ENCODE measurements around the gene UPF2.

UPF2 gene

GRCh38 chr10:11933577-11934223 lies 108.9 kb downstream of the UPF2 start:
- TF ChIP-seq, protein P1, sequence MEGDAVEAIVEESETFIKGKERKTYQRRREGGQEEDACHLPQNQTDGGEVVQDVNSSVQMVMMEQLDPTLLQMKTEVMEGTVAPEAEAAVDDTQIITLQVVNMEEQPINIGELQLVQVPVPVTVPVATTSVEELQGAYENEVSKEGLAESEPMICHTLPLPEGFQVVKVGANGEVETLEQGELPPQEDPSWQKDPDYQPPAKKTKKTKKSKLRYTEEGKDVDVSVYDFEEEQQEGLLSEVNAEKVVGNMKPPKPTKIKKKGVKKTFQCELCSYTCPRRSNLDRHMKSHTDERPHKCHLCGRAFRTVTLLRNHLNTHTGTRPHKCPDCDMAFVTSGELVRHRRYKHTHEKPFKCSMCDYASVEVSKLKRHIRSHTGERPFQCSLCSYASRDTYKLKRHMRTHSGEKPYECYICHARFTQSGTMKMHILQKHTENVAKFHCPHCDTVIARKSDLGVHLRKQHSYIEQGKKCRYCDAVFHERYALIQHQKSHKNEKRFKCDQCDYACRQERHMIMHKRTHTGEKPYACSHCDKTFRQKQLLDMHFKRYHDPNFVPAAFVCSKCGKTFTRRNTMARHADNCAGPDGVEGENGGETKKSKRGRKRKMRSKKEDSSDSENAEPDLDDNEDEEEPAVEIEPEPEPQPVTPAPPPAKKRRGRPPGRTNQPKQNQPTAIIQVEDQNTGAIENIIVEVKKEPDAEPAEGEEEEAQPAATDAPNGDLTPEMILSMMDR (IDR thresholded peaks at IDR 0.05; ENCODE audit: low read depth, low read length), result no peak
- TF ChIP-seq POLR2A (IDR thresholded peaks at IDR 0.05; ENCODE audit: extremely low read depth, insufficient read length), result no peak
- TF ChIP-seq MAX (IDR thresholded peaks at IDR 0.05; ENCODE audit: low read depth, low read length), result no peak
- no peak for TF ChIP-seq MYC (IDR thresholded peaks at IDR 0.05; ENCODE audit: low read depth, low read length)
- DNase-seq (ENCODE audit: low read depth), result no peak
- no peak overlapping the region for H3K4me3 ChIP-seq (ENCODE audit: low read depth, low read length)

DNA sequence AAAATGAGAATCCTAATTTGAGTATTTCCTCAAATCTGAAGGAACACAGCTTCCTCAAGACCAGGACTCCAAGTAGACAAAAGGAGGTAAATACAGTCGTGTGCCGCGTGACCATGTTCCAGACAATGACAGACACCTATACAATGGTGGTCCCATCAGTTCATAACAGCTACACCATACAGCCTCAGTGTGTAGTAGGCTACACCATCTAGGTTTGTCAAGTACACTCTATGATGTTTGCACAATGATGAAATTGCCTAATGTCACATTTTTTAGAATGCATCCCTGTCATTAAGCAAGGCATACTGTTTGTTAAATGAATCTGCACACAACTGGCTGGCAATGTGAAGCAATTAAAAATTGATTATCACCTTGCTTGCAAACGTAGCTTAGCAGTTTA lies 111.6 kb downstream of the UPF2 start:
- DNase-seq (ENCODE audit: low read depth), result no peak
- no peak overlapping the region for H3K4me3 ChIP-seq (ENCODE audit: low read depth, low read length)
- TF ChIP-seq, protein P1 (IDR thresholded peaks at IDR 0.05; ENCODE audit: low read depth, low read length), result no peak
- TF ChIP-seq POLR2A (IDR thresholded peaks at IDR 0.05; ENCODE audit: extremely low read depth, insufficient read length), result no peak
- TF ChIP-seq MAX (IDR thresholded peaks at IDR 0.05; ENCODE audit: low read depth, low read length), result no peak
- no peak for TF ChIP-seq MYC (IDR thresholded peaks at IDR 0.05; ENCODE audit: low read depth, low read length)

GRCh38 chr10:11930312-11930978 lies 112.2 kb downstream of the UPF2 start:
- TF ChIP-seq MYC (IDR thresholded peaks at IDR 0.05; ENCODE audit: low read depth, low read length) (no peak), POLR2A (IDR thresholded peaks at IDR 0.05; ENCODE audit: extremely low read depth, insufficient read length) (no peak), MAX (IDR thresholded peaks at IDR 0.05; ENCODE audit: low read depth, low read length) (no peak)
- TF ChIP-seq, protein P1 (IDR thresholded peaks at IDR 0.05; ENCODE audit: low read depth, low read length), result no peak
- no peak overlapping the region for H3K4me3 ChIP-seq (ENCODE audit: low read depth, low read length)
- no peak for DNase-seq (ENCODE audit: low read depth)

- TF ChIP-seq, protein P1 (IDR thresholded peaks at IDR 0.05; ENCODE audit: low read depth, low read length), result no peak
- no peak for TF ChIP-seq MYC (IDR thresholded peaks at IDR 0.05; ENCODE audit: low read depth, low read length)
- no peak for TF ChIP-seq MAX (IDR thresholded peaks at IDR 0.05; ENCODE audit: low read depth, low read length)
- DNase-seq (ENCODE audit: low read depth), result no peak
- no peak overlapping the region for H3K4me3 ChIP-seq (ENCODE audit: low read depth, low read length)
Observed at GRCh38 chr10:11927746-11928145, 114.9 kb downstream of the UPF2 start.

DNA sequence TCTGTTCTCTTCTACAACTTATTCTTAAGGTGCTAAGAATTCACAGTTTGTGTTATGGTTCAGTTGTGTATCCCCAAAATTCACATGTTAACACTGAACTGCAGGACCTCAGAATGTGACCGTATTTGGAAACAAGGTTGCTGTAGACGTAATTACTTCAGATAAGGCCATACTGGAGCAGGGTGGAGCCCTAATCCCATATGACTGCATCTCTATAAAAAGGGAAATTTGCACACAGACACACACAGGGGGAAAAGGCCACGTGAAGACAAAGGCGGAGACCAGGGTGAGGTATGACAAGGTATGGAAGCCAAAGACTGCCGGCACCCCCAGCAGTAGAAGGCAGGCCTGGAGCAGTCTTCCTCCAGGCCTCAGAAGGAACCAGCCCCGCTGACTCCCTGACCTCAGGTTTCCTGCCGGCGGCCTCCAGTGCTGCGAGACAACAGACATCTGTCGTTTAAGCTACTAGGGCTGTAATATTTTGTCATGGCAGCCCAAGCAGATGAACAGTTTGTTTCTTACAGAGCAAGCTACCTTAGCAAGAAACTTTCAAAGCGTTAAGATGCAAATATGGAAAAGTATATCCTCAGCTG lies 120.7 kb downstream of the UPF2 start:
- TF ChIP-seq MYC (IDR thresholded peaks at IDR 0.05; ENCODE audit: low read depth, low read length) (no peak), POLR2A (IDR thresholded peaks at IDR 0.05; ENCODE audit: extremely low read depth, insufficient read length) (no peak), MAX (IDR thresholded peaks at IDR 0.05; ENCODE audit: low read depth, low read length) (no peak)
- TF ChIP-seq, protein P1 (IDR thresholded peaks at IDR 0.05; ENCODE audit: low read depth, low read length), result no peak
- DNase-seq (ENCODE audit: low read depth), result no peak
- no peak overlapping the region for H3K4me3 ChIP-seq (ENCODE audit: low read depth, low read length)

All from NB4 (cell line).